GM12875 (cell line): ENCODE results near the gene ADRA2B.

Experiments used
- H3K4me3 ChIP-seq: one replicate; pipeline ENCODE4 v1.5.1; 2011; ENCODE audit warnings: low read depth, low read length, control low read depth
- TF ChIP-seq, protein P1 (sequence below): IDR thresholded peaks from 2 replicates; pipeline ENCODE4 v1.5.1; 2011; ENCODE audit warnings: low read depth, mild to moderate bottlenecking, control low read depth, inconsistent platforms, low read length, moderate library complexity, borderline replicate concordance; ENCODE audit not compliant: insufficient read depth

ADRA2B gene

DNA sequence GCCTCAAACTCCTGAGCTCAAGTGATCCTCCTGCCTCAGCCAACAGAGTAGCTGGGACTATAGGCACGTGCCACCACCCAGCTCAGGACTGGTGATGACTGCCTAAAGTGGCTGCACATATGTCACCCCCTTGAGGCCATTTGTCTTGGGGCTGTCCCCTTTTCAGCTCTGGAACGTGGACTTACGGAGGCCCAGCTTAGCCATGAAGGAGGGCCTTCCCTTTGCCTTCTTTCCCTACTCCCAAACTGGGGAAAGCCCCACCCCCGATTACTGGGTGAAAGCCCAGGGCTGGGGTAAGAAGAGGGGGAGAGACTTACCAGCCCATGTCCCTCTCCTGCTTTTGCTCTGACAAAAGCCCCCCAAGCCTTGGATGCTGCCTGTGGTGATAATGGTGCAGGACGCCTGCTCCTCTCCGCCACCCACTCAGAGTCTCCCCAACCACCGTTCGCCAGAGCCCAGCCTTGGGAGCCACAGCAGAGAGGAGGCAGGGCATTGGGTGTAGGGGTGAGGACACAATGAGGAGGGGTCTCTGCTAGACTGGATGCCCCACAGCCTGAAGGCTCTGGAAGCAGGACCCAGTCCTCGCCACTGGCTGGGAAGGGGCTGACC is 31.3 kb upstream of the ADRA2B start:
- TF ChIP-seq, protein P1, sequence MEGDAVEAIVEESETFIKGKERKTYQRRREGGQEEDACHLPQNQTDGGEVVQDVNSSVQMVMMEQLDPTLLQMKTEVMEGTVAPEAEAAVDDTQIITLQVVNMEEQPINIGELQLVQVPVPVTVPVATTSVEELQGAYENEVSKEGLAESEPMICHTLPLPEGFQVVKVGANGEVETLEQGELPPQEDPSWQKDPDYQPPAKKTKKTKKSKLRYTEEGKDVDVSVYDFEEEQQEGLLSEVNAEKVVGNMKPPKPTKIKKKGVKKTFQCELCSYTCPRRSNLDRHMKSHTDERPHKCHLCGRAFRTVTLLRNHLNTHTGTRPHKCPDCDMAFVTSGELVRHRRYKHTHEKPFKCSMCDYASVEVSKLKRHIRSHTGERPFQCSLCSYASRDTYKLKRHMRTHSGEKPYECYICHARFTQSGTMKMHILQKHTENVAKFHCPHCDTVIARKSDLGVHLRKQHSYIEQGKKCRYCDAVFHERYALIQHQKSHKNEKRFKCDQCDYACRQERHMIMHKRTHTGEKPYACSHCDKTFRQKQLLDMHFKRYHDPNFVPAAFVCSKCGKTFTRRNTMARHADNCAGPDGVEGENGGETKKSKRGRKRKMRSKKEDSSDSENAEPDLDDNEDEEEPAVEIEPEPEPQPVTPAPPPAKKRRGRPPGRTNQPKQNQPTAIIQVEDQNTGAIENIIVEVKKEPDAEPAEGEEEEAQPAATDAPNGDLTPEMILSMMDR, result no peak
- H3K4me3 ChIP-seq, result peak overlapping the region; percentile 7

GRCh38 chr2:96146881-96147592 is 30.7 kb upstream of the ADRA2B start:
- H3K4me3 ChIP-seq, result peak overlapping the region; percentile 95
- TF ChIP-seq, protein P1, result no peak

DNA sequence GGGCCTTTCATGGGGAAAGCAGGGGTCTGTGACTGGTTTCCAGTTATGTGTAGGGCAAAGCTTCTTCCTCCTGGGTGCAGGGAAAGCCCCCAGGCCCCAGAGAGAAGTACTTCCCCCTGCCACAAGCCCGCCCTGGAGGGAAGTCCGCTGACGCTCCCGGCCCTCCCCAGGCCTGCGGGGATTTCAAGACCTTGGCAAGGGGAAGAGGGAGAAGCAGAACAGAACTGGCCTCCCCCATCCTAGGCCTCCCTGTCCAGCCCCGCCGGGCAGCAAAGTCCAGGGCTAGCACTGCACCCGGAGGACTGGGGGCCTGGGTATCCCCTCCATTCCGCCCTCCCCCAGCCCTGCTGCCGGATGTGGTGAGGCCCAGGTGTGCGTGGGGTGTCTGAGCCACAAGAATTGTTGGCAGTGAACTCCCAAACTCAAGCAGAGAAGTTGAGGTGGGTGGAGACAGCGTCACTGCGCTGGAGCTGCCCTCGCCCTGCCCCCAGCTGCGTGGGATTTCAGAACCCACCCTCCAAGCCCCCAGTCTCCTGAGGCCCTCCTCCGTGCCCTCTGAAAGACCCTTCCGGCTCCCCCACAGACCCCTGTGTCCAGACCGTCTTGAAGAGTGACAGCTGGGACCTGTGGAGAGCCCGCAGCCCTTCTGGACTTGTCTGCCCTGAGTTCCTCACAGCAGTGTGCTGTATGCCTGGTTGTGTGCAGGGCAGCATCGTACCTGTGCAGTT is 29.9 kb upstream of the ADRA2B start:
- TF ChIP-seq, protein P1, result no peak
- H3K4me3 ChIP-seq, result peak overlapping the region; percentile 95

- TF ChIP-seq, protein P1, result no peak
- peak overlapping the region; percentile 95 for H3K4me3 ChIP-seq
These were observed 29.4 kb upstream of the ADRA2B start for GRCh38 chr2:96145848-96146152.

GRCh38 chr2:96145036-96145847 is 28.9 kb upstream of the ADRA2B start, which contains the start of gene DUSP2:
TSS of gene DUSP2 (minus strand) at chr2:96145440. CDS start at chr2:96145354, 86 bp downstream.
- TF ChIP-seq, protein P1, result peak; percentile 5; the same call in 1 of the 2 replicates
- H3K4me3 ChIP-seq, result peak within 1 kb of the TSS; percentile 95

DNA sequence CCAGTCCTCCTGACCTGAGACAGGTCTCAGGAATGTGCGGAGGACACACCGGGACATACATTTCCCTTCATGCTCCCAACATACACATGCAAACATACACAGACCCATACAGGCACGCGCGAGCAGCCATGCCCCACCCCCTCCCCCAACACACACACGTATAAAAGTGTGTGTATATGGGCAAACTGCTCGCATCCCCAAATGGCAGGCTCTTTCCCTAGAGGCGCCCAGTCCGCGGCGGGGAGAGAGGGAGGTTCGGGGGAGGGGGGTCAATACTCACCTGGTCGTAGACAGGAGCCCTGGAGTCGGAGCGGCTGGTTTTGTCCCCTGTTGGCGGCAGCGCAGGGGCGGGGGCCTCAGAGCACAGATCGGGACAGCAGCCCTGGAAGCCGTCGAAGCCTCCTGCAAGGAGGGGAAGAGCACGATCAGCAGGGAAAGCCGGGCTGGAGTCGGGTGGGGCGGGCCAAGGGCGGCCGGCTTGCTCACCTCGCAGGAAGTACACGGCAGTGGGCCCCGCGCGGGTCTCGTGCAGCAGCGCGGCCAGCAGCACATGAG is 28.2 kb upstream of the ADRA2B start:
- TF ChIP-seq, protein P1, result no peak
- peak overlapping the region; percentile 95 for H3K4me3 ChIP-seq
